ENCODE measurements around the gene DENND4C.

DNA sequence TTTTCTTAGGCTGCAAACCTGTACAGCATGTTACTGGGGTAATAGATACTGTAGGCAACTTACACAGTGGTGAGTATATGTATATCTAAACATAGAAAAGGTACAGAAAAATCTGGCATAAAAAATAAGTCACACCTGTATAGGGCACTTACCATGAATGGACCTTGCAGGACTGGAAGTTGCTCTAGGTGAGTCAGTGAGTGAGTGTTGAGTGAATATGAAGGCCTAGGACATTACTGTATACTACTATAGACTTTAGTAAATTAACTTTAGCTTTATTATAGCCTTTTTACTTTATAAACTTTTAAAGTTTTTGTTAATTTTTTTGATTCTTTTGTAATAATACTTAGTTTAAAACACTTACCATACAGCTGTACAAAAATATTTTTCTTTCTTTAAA lies 51.3 kb downstream of the DENND4C start:
- TF ChIP-seq CTCF (IDR thresholded peaks at IDR 0.05) (no peak), EP300 (IDR thresholded peaks at IDR 0.05; ENCODE audit: borderline replicate concordance in 1 of 2, low read depth in 1 of 2, low read length in 1 of 2) (no peak)

Data from SK-N-SH (cell line).